GM18505 (cell line): ENCODE data around the gene ANKRD11.
"Not testable (repeated sequence)": the region's sequence is repeated elsewhere in the genome, so short reads cannot be mapped to it uniquely, and the experiment has no call there.

Experiments used
- ATAC-seq: cut with Tn5 transposase; IDR thresholded peaks from one replicate; pipeline ENCODE4 v1.9.1; 2021; ENCODE audit not compliant: unreplicated experiment
- POLR2A ChIP-seq: IDR thresholded peaks from 4 replicates; pipeline ENCODE4 v1.6.1; 2011; ENCODE audit warnings: borderline replicate concordance; ENCODE audit not compliant: insufficient read depth, insufficient read length; ENCODE audit errors: extremely low read depth

The ANKRD11 gene

GRCh38 chr16:89455178-89455577 lies 35.2 kb downstream of the ANKRD11 start:
- no peak for ATAC-seq
- no peak for TF ChIP-seq POLR2A

GRCh38 chr16:89454378-89455125 lies 35.8 kb downstream of the ANKRD11 start:
- not testable (repeated sequence) for ATAC-seq

GRCh38 chr16:89453501-89454321 lies 36.6 kb downstream of the ANKRD11 start:
- ATAC-seq = no peak
- no peak for TF ChIP-seq POLR2A

GRCh38 chr16:89452925-89453324 lies 37.4 kb downstream of the ANKRD11 start:
- no peak for TF ChIP-seq POLR2A
- no peak for ATAC-seq

GRCh38 chr16:89452241-89452640 lies 38.1 kb downstream of the ANKRD11 start:
- ATAC-seq = no peak
- TF ChIP-seq POLR2A = no peak

GRCh38 chr16:89450537-89450936 lies 39.8 kb downstream of the ANKRD11 start:
- no peak for ATAC-seq
- TF ChIP-seq POLR2A = no peak

- TF ChIP-seq POLR2A = no peak
- ATAC-seq = no peak
These were observed 40.5 kb downstream of the ANKRD11 start for GRCh38 chr16:89449726-89450335.

GRCh38 chr16:89448656-89449055 lies 41.7 kb downstream of the ANKRD11 start:
- ATAC-seq = no peak
- TF ChIP-seq POLR2A = no peak

- TF ChIP-seq POLR2A = no peak
- ATAC-seq = no peak
These were observed 43.4 kb downstream of the ANKRD11 start for GRCh38 chr16:89446975-89447293.

- no peak for ATAC-seq
- TF ChIP-seq POLR2A = no peak
These were observed 44.0 kb downstream of the ANKRD11 start for GRCh38 chr16:89446136-89446974.

GRCh38 chr16:89445166-89445565 lies 45.2 kb downstream of the ANKRD11 start:
- no peak for ATAC-seq
- TF ChIP-seq POLR2A = no peak

GRCh38 chr16:89444728-89445127 lies 45.6 kb downstream of the ANKRD11 start:
- TF ChIP-seq POLR2A = no peak
- ATAC-seq = no peak

GRCh38 chr16:89444151-89444723 lies 46.1 kb downstream of the ANKRD11 start:
- TF ChIP-seq POLR2A = no peak
- ATAC-seq = no peak
